Left ventricle myocardium inferior (tissue), 1 donor: ENCODE results near the gene ARHGAP33. TPM values are rescaled to one million over a fixed set of nuclear protein-coding genes. Genes with fewer than 3 reads are reported as not detected.

Experiments used
- DNase-seq: peaks from one replicate; pipeline ENCODE4 v3.0.0-alpha.2; 2020
- H3K27ac ChIP-seq: fragments of 200-600 bp; replicated peaks from 2 replicates; pipeline ENCODE4 v1.8.0; 2021
- H3K27me3 ChIP-seq: fragments of 200-600 bp; 2 replicates; pipeline ENCODE4 v1.8.0; 2021; ENCODE audit warnings: low read depth
- H3K36me3 ChIP-seq: fragments of 200-600 bp; 2 replicates; pipeline ENCODE4 v1.8.0; 2021
- H3K4me1 ChIP-seq: fragments of 200-600 bp; 2 replicates; pipeline ENCODE4 v1.8.0; 2021
- H3K4me3 ChIP-seq: fragments of 200-600 bp; 2 replicates; pipeline ENCODE4 v1.8.0; 2021; ENCODE audit warnings: mild to moderate bottlenecking, moderate library complexity
- H3K9me3 ChIP-seq: fragments of 200-600 bp; replicated peaks from 2 replicates; pipeline ENCODE4 v1.8.0; 2021
- CTCF ChIP-seq: fragments of 200-600 bp; IDR thresholded peaks from 2 replicates; pipeline ENCODE4 v1.8.0; 2021; ENCODE audit warnings: antibody characterized with exemption, mild to moderate bottlenecking, borderline replicate concordance
- intact Hi-C: fragments of 100-400 bp; cut with micrococcal nuclease; formaldehyde crosslinking; loops from one replicate; pipeline ENCODE4 v1.11.0; 2022
- total RNA-seq: library from RNA; stranded (reverse); fragmentation: NEBNext Ultra II Directional; extraction: Animal tissue kit (Norgen Biotek cat#: 25700); gene quantifications from one replicate; pipeline ENCODE4 v1.2.1, GENCODE V29; 2021
- donor health status: DM: no; HTN: yes; CAD: no; lungs with severe emphysema.

ARHGAP33 gene
- total RNA-seq, 1 donor from 2014 or later: 3.8 TPM

GRCh38 chr19:35738021-35738886 lies 37.1 kb upstream of the ARHGAP33 start:
- H3K4me3 ChIP-seq: no peak overlapping the region
- DNase-seq: no peak
- H3K36me3 ChIP-seq: peaks cover 54% of the 10 kb centered on the region
- no peaks in the 10 kb centered on the region for H3K27me3 ChIP-seq
- peaks cover 25% of the 10 kb centered on the region for H3K4me1 ChIP-seq
- H3K9me3 ChIP-seq: no peaks in the 10 kb centered on the region
- no peak for TF ChIP-seq CTCF
- no peak overlapping the region for H3K27ac ChIP-seq
- intact Hi-C loops: no loop called here

GRCh38 chr19:35738887-35739229 lies 36.5 kb upstream of the ARHGAP33 start:
- intact Hi-C loops: no loop called here
- peaks cover 30% of the 10 kb centered on the region for H3K4me1 ChIP-seq
- peaks cover 54% of the 10 kb centered on the region for H3K36me3 ChIP-seq
- no peaks in the 10 kb centered on the region for H3K27me3 ChIP-seq
- DNase-seq: no peak
- no peak overlapping the region for H3K27ac ChIP-seq
- no peak for TF ChIP-seq CTCF
- H3K9me3 ChIP-seq: no peaks in the 10 kb centered on the region
- H3K4me3 ChIP-seq: no peak overlapping the region

- H3K4me3 ChIP-seq: peak overlapping the region; percentile 82
- H3K9me3 ChIP-seq: no peaks in the 10 kb centered on the region
- H3K4me1 ChIP-seq: peaks cover 36% of the 10 kb centered on the region
- TF ChIP-seq CTCF: no peak
- H3K27ac ChIP-seq: peak overlapping the region; percentile 89
- no peaks in the 10 kb centered on the region for H3K27me3 ChIP-seq
- no peak for DNase-seq
- peaks cover 53% of the 10 kb centered on the region for H3K36me3 ChIP-seq
- intact Hi-C loops: no loop called here
Measured at GRCh38 chr19:35739275-35740107, 35.9 kb upstream of the ARHGAP33 start.

GRCh38 chr19:35740108-35740422 lies 35.3 kb upstream of the ARHGAP33 start:
- intact Hi-C loops: no loop called here
- Histone ChIP-seq H3K36me3 (peaks cover 48% of the 10 kb centered on the region), H3K4me3 (peak overlapping the region; percentile 82), H3K27me3 (no peaks in the 10 kb centered on the region), H3K9me3 (no peaks in the 10 kb centered on the region), H3K27ac (peak overlapping the region; percentile 89), H3K4me1 (peaks cover 38% of the 10 kb centered on the region)
- DNase-seq: no peak
- TF ChIP-seq CTCF: no peak

GRCh38 chr19:35740423-35741202 lies 34.8 kb upstream of the ARHGAP33 start:
- Histone ChIP-seq H3K4me1 (peaks cover 39% of the 10 kb centered on the region), H3K9me3 (no peaks in the 10 kb centered on the region), H3K27ac (peak overlapping the region; percentile 89), H3K4me3 (peak overlapping the region; percentile 82), H3K27me3 (no peaks in the 10 kb centered on the region), H3K36me3 (peaks cover 43% of the 10 kb centered on the region)
- peak; percentile 20 for TF ChIP-seq CTCF
- DNase-seq: peak; percentile 99
- intact Hi-C loops: no loop called here
